ENCODE data around the gene KIF21B.

KIF21B gene

GRCh38 chr1:201020040-201020591, 3.4 kb downstream of the KIF21B start:
- no peak for DNase-seq (ENCODE audit: low spot score)

DNA sequence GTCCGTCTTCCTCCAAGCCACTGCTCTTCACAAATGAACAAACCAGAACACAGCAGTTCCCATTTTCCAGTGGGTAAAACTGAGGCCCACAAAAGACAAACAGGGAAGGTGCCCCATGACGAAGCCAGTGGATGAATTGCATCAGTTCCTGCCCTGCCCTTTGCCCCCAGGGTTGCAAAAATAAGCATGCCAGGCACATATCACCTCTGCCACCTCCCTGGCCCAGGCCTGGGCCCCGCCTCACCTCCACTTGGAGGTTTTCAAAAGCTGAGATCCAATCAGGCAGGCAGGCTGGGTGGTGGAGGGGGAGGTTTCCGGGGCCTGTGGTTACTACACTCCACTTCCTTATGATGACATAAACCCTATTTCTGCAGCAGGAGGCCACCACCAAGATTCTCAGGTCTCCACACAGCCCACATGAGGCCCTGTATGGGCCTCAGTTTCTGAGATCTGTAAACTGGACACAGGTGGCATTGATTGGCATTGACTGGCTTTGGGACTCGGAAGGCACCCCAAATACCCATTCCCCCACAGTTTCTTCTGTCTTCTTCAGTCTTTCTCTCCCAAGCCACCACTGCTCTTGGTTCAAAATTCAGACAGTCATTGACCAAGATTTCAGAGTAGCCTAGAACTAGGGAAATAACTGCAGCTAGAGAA, 4.1 kb downstream of the KIF21B start:
- no peak for DNase-seq (ENCODE audit: low spot score)

DNA sequence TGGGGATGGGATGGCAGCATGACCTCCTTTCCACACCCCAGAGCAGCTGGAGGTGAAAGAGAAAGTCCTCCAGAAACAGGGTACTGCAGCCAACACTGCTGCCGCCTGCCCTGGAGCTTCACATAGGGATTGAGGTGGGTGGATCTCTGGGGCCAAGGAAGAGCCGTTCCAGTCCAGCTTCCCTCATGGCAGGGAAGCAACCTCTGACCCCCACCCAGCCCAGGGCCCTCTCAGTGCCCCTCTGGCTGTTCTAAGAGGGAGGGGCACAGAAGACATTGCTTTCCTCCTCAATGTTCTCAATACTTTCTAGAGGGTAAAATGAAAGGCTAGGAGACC, 5.7 kb downstream of the KIF21B start:
- DNase-seq (ENCODE audit: low spot score), result no peak

- DNase-seq (ENCODE audit: low spot score), result no peak
Observed at GRCh38 chr1:201016943-201017827, 6.3 kb downstream of the KIF21B start.

DNA sequence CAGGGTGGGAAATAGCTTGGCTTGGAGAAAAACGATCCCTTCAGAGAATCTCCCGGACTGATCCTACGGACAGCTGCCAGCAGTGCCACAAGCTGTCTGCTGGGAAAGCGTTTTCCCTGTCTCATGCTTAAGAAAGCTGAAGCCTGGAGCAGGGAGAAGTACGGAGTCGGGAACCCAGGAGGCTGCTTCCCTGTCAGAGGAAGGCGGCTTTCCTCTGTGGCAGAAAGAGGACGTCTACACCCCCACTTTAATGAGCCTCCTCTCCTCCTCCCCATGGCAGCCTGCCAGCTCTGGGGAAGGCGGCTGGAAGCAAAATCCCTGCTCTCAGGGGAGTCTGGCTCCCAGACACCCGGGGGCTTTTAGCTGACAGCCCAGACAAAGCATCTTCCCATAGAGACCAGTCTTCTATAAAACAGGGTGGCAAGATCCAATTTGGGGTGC, 7.3 kb downstream of the KIF21B start:
- DNase-seq (ENCODE audit: low spot score), result no peak

DNA sequence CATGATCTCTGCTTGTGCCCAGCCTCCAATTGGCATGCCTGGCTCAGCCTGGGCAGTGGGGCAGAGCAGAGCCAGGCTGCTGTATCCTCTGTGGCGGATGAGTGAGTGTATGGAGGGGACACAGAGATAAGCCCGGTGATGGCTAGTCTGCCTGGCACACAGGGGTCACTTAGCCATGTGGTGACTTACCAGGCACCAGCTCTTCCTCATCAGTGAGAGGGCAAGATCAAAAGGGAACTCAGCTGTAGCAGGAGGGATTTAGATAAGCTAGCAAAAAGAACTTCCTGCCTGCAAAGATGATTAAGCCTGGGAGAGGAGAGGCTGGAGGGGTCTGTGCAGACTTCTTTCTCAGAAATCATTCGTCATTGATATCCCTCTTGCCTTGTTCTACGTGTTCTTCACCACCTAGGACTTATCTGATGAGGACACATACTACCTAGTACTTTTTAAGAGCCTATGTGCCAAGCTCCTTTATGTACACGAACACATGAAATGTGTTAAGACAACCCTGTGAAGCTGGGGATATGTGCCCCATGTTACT, 7.9 kb downstream of the KIF21B start:
- DNase-seq (ENCODE audit: low spot score), result no peak

DNA sequence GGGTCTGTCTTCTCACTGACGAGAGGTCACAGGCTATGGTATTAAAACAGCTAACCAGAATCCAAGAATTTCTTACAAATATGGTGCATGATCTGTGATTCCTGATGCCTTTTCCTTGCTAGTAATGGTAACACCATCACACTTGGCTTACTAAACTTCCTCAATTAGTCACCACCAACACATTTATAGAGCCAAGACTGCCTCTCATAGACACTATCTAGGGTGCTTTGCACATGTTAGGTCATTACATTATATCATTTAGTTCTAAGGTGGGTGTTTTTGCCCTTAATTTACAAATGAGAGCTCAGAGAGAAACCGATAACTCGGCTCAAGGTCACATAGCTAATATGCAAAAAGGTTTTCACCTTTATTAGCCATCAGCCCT, 8.7 kb downstream of the KIF21B start:
- no peak for DNase-seq (ENCODE audit: low spot score)

DNA sequence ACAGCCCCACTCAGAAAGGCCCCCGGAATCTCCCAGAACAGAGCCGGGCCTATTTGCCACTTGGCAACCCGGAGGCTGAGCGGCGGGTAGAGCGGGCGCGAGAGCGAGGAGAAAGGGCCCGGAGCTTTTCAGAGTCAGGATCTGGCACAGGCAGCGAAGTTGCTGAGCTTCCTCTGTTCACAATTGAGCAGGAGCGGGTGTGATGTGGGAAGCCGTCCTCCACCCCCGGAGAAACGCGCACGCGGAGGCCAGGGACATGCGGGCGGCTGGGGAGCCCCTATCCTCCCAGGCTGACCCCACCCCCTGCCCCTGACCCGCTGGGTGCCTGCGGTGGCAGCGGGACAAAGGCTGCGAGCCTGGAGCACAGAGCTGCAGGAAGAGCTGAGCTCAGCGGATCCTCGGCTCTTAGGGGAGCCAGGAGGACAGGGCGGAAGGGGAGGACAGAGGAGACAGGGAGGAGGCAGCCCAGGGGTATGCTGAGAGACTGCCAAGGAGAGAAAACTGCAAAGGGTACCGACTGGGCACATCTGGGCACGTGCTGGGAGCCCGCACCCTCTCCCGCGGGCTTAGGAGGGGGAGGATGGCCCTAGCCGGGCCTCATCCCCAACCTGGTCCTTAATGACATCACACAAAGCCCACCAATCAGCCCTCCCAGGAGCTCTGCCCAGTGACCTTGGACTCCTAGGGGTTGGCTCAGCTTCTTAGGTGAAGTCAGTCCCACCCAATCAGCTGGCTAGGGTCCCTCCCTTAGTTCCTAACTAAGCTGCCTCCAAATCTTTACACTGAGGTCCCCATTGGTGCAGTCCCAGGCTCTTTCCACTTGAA, 9.3 kb downstream of the KIF21B start:
- DNase-seq (ENCODE audit: low spot score), result peak; percentile 71

- no peak for DNase-seq (ENCODE audit: low spot score)
Observed at GRCh38 chr1:201013031-201013485, 10.5 kb downstream of the KIF21B start.

- no peak for DNase-seq (ENCODE audit: low spot score)
Observed at GRCh38 chr1:201011616-201012015, 11.9 kb downstream of the KIF21B start.

- peak; percentile 61 for DNase-seq (ENCODE audit: low spot score)
Observed at GRCh38 chr1:201009962-201010645, 13.4 kb downstream of the KIF21B start.

GRCh38 chr1:201008666-201009360, 14.7 kb downstream of the KIF21B start:
- DNase-seq (ENCODE audit: low spot score), result no peak

GRCh38 chr1:201007481-201007880, 16.0 kb downstream of the KIF21B start:
- no peak for DNase-seq (ENCODE audit: low spot score)

DNA sequence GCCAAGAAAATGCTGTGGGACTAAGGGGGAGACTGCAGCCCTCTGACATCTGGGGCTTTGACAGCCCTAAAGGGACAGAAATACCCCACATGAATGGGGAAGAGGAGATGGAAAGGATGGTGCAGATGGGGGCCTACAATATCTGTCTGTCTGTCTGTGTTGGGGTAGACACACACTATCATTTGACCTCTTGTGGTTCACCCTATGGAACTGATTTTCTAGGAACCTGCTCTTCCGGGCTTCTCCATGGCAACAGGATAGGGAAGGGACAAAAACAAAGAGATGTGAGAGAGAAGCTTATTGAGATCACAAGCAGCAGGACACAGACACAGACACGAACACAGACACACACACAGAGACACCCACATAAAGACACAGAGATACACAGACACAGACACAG, 17.1 kb downstream of the KIF21B start:
- no peak for DNase-seq (ENCODE audit: low spot score)

- no peak for DNase-seq (ENCODE audit: low spot score)
Observed at GRCh38 chr1:201004732-201005131, 18.8 kb downstream of the KIF21B start.

- no peak for DNase-seq (ENCODE audit: low spot score)
Observed at GRCh38 chr1:201004154-201004553, 19.4 kb downstream of the KIF21B start.

DNA sequence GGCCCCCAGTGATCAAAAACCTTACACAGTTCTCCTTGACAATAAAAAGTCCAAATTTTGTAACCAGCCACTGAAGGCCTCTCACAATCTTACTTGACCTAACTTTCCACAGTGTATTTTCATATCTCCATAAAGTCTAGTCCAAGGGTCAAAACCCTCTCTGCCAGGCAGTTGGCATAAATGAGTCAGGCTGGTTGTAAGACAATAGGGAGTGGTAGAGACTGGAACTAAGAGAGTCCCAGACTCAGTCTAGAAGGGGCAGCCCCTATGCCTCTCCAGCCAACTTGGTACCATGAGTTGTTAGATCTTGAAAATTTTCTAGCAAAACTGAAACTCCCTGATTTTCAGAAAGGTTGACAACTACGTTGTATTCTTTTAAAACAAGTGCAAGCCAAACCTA, 21.0 kb downstream of the KIF21B start:
- no peak for DNase-seq (ENCODE audit: low spot score)

- DNase-seq (ENCODE audit: low spot score), result no peak
Observed at GRCh38 chr1:201001962-201002361, 21.6 kb downstream of the KIF21B start.

DNA sequence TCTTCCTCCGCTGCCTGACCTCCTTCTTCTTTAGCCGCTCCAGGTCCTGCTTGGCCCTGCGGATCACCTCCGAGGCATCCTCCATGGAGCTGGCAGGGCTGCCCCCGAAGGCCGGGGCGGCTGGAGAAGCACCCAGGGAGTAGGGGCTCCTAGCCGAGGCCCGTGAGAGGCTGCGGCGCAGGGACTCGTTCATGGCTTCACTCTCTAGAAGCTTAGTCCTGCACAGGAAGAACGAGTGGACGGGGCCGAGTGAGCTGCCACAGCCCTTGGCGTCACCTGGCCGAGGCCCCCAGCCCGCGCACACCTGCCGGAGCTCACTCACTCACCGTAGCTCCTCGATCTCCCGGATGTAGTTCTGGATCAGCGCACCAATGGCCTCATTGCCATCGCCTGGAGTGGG, 23.1 kb downstream of the KIF21B start:
- DNase-seq (ENCODE audit: low spot score), result no peak

DNA sequence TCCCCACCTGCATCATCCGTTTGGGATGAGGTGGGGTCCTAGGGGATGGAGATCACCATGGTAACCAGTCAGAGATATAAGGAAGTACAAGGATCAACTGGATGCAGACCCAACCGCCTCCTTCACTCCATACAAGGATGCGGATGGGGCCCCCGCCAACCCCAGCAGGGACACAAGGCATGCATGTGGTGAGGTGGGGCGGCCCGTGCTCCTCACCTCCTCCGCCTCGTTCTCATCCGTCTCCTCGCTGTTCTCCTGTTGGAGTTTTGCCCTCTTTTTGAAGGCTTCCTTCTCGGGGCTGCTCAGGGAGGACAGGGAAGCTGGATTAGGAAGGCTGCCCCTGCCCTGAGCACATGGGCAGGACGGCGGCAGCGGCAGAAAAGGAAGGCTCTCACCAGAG, 23.8 kb downstream of the KIF21B start:
- DNase-seq (ENCODE audit: low spot score), result no peak

DNA sequence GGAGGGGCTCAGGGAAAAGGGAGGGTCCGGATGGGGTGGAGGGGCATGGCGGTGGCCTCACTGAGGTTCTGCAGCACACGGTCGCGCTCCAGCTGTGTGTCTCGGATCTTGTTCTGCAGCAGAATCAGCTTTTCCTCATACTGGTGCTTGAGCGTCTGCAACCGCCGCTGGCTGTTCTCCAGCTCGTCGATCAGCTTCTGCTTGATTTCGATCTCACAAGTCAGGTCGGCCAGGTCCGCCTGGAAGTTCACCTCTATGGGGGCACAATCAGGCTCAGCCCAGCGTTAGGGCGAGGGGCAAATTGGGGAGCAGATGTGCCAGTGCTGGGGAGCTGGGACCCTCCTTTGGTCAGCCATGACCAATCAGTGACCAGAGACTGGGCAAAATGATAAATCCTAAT, 25.2 kb downstream of the KIF21B start:
- DNase-seq (ENCODE audit: low spot score), result no peak
